Raji (cell line): ENCODE measurements around the gene UGGT1.

Experiments used
- POLR2A ChIP-seq: IDR thresholded peaks from 2 replicates; pipeline ENCODE4 v1.6.1; 2011; ENCODE audit warnings: low read depth, low read length, control low read depth; ENCODE audit not compliant: insufficient read depth

UGGT1 gene

DNA sequence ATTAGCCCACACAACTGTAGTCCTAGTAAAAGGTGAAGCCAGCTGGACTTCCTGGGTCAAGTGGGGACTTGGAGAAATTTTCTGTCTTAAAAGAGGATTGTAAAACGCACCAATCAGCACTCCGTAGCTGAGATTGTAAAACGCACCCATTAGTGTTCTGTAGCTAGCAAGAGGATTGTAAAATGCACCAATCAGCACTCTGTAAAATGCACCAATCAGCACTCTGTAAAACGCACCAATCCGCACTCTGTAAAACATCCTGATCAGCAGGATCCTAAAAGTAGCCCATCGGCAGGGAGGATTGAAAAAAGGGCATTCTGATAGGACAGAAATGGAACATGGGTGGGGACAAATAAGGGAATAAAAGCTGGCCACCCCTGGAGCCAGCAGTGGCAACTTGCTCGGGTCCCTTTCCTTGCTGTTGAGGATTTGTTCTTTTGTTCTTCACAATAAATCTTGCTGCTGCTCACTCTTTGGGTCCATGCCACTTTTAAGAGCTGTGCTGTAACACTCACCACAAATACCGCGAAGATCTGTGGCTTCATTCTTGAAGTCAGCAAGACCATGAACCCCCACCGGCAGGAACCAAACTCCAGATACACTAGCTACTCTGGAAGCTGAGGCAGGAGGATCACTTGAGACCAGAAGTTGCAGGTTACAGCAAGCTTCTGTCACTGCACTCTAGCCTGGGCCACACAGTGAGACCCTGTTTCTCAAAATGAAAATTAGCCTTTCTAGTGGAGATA is 125.1 kb downstream of the UGGT1 start:
- TF ChIP-seq POLR2A: no peak

DNA sequence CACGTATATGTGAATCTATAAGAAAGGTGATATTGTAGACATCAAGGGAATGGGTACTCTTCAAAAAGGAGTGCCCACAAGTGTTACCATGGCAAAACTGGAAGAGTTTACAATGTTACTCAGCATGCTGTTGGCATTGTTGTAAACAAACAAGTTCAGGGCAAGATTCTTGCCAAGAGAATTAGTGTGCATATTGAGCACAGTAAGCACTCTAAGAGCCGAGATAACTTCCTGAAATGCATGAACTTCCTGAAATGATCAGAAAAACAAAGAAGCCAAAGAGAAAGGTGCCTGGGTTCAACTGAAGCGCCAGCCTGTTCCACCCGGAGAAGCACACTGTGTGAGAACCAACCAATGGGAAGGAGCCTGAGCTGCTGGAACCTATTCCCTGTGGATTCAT is 126.7 kb downstream of the UGGT1 start:
- no peak for TF ChIP-seq POLR2A

DNA sequence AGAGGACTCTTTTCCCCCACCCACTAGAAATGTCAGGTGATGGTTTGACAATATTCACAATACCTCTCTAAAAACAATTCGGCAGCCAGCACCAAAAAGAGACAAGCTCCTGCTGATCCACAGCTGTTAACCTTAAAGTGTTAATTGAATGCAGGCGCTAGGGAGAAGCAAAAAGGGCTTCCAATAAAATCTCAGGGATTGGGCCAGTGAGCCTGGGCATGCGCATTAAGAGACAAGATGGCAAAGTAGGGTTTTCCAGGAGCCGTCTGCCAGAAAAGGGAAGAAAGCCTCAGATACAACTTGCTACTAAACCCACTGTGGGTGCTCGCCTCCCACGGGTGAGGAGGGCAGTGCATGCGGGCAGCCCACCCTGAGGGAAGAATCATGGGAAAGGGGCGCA is 128.9 kb downstream of the UGGT1 start:
- TF ChIP-seq POLR2A: no peak

DNA sequence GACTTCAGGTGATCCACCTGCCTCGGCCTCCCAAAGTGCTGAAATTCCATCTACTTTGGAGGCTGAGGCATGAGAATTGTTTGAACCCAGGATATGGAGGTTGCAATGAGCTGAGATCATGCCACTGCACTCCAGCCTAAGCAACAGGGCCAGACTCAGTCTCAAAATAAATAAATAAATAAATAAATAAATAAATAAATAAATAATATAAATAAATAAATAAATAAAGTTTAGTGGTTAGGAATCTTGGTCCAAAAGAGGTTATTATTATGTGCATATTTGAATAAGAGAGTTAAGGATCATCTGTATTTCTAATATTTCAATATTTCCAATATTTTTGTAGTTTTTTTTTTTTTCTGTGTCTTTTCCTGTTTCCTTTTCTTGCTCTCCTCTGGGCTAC is 136.9 kb downstream of the UGGT1 start:
- TF ChIP-seq POLR2A: no peak

DNA sequence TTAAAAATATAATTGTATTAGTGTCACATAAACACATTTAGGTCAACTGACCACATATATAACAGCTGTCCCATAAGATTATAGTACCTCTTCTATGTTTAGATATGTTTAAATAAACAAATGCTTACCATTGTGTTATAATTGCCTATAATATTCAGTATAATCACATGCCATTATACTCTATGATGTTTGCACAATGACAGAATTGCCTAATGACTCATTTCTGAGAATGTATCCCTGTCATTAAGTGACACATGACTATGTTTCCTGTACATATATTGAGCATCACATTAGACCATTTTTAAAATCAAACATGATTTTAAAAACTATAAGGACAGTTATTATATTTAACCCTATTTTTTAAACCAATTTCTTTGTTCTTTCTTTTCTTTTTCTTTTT is 137.9 kb downstream of the UGGT1 start:
- TF ChIP-seq POLR2A: no peak

DNA sequence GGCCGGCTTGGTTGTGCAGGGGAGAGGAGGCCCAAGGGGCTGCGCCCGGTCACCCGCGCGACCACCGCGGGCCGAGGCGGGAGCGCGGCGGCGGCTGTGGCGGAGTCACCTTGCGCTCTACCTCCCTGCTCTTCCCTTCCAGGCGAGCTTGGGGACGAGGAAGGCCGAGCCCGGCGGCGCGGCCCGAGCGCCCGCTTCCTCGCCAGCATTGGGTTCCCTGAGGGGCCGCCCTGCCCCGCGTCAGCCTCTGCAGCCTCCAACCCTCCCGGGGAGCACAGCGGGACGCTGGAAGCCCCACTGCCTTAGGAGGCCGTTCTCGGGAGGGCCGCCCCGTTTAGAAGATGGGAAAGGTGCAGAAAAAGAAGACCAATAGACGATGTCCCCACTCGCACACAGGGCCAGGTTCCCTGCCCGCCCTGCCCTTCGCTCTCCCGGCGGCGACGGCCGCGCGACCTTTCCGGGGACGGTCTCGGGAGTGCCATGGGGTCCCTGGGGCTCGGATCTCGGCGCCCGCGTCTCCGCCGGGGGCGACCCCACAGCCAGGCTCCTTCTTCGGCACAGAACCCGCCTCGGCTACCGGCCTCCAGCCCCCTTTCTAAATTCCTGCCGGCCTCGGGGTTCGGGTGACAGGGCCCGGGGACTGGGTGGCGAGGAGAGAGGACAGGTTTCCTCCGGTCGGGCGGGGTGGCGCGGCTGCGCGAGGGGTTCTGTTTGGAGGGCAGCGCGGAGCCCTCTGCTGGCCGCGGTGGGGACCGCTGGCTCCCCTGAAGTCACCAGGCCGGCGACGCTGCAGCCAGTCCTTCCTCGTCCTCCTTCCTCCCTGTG is 142.2 kb downstream of the UGGT1 start:
- TF ChIP-seq POLR2A: 0 out of 2 replicates have a peak, but pooled peaks have one; percentile 28

DNA sequence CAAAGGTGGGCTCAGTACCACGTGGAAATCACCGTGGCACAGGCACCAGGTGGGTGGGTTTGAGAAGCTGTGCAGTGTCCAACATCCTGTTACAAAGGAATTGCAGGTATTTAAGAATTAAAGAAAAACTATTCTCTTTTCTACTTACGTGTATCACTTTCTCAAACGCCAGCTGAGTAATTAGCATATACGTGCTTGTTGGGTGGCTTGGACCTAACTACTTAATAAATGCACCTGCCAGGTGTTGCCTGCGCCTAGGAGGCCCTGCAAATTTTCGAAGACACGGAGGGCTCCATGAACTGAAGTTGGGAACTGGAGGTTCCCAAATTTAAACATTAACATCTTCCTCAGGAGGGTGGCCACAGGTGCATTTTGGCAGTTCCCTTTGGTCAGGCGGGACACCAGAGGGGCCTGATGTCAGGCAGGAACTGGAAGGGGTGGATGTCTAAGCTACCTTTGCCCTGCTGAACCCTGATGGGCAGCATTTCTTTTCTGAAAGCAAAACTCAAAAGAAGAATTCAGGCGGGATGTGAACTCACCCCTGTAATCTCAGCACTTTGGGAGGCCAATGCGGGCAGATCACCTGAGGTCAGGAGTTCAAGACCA is 142.9 kb downstream of the UGGT1 start:
- TF ChIP-seq POLR2A: 0 out of 2 replicates have a peak, but pooled peaks have one; percentile 1

DNA sequence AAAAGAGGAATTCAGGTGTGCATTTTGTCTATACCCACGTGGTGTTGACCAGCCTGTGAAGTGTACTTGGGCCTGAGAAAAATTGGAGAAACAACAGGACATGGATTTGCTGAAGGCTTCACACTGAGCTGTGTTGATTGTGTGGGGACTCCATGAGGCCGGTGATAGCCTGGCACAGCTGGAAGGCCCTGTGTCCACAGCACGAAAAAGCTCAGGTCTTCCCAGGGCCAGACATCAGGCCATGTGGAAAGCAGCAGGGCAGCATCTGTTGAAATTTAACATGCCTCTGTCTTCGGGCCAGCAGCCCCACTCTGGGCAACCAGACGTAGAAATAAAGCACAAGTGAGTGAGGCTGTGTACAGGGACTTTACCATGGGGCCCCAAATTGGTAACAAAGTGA is 143.6 kb downstream of the UGGT1 start:
- no peak for TF ChIP-seq POLR2A

DNA sequence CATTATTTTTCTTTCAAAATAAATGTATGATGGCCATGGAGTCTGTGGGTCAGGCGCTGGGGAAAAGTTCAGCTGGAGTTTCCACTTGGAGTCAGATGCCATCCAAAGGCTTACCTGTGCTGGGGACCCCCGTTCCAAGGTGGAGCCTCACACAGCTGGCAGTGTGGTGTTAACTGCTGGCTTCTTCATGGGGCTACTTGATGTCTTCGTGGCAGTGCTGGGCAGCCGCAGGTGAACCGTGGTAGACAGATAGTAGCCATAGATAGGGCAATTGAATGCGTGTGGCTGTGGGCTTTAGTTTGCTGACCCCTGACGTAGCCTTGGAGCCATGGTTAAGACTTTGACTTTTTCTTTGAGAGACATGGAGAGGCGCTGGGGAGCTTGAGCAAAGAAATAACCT is 144.6 kb downstream of the UGGT1 start:
- TF ChIP-seq POLR2A: no peak

DNA sequence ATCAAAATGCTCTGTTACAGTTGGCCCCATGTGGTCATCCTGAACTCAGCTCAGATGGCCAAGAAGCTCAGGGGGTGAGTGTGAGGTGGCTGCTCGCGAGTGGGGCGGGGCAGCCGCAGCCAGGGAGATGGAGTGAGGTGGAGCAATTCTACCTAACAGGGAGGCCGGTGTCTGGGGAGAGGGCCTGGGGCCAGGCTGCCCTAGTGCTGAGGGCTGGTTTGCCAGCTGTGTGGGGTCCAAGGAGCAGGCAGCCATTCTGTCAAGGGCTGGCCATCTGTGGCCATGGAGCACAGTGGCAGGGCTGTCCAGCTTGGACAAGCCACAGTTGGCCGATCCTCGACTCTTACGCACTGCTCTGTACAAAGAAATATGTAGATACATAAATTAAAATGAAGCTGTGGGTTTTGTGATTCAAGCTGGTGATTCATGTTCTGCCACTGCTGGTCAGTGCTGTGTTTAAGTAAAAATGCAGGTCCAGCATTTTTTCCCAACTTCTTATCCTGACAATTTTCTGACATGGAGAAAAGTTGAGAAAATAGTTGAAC is 145.6 kb downstream of the UGGT1 start:
- TF ChIP-seq POLR2A: no peak

DNA sequence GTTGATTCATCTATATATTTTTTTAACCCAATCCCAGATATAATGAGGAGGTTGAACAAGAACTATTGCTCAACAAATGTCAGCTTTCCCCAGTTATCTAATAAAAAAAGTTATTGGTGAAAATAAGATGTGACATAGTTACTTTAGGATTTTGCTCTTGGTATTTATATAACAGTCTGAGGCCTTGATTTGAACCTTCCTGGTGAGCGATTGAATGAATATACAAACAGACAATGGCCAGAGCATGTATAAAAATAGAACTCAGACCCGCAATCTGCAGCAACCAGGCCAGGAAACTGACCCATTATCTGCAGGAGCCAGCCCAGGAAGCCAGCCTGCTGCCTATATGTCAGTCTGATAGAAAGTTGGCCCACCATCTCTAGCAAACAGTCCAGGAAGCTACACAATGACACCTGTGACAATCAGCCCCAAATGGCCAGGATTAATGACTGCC is 146.1 kb downstream of the UGGT1 start:
- no peak for TF ChIP-seq POLR2A

DNA sequence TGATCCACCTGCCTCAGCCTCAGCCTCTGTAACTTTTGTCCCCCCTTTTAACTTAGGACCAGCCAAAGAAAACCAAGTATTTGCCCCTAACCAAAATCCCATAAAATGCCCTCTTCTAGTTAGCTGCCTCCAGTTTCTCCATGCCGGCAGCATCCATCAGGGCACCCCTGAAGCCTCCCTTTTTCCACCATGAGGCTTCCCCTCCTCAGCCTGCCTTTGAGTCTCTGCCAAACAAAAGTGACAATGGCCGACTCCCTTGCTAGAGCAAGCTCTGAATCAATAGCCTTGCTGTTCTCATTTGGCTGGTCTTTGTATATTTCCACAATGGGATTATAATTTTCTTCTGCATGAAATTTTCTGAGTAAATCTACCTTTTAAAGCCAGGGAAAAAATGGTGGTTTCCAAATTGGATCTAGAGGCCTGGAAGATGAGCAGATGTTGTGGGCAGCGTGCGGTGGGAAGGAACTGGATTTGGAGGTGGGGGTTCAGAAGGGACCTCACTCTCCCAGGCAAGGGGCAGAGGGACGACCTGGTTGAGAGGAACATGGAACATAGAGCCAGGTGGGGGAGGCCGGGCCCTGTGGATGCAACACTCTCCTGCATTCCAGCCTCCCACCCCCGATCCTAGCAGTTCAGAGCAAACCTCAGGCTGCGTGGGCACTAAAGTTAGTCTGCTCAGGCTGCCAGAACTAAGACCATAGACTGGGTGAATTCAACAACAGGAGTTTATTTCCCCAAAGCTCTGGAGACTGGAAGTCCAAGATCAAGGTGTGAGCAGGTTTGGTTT is 147.1 kb downstream of the UGGT1 start:
- TF ChIP-seq POLR2A: no peak

DNA sequence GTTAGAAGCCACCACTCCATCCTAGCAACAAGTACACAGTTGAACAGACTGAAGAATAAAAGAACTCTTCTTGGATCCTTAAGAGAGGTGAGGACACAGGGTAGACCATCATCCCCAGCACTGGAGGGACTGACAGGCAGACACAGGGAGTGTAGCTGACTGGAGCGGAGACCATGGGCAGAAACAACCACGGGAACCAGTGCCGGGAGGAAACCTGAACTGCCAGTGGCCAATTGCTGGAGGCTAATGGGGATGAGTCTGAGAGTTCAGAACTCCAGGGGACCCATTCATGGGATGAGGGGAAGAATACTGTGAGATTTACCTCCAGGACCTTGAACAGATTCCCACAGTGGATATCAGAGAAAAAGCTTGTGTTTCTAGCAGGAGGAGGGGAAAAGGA is 150.9 kb downstream of the UGGT1 start:
- no peak for TF ChIP-seq POLR2A
